CD1c-positive myeloid dendritic cell (primary cell): ENCODE results near the gene TRANK1.

Source experiments
- DNase-seq: peaks from one replicate; pipeline ENCODE4 v3.0.0-alpha.2; 2016; ENCODE audit errors: extremely low spot score

The TRANK1 gene

DNA sequence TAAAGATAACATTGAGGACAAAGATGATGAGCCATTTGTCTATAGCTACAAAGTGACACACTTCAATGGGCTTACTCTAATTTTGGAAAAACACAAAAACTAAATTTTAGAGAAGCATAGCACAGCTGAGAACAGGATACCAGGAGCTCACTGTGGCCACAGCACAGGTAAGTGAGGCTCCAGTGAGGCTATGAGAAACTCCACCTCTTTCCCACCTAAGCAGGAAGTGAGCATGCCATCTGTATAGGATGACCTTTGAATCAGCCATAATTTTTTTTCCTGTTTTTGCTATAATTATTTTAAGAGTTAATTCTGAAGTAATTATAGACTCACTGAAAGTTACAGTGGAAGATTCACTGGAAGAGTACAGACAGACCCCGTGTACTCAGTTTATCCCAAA, 98.4 kb downstream of the TRANK1 start:
- DNase-seq, result peak; percentile 3

DNA sequence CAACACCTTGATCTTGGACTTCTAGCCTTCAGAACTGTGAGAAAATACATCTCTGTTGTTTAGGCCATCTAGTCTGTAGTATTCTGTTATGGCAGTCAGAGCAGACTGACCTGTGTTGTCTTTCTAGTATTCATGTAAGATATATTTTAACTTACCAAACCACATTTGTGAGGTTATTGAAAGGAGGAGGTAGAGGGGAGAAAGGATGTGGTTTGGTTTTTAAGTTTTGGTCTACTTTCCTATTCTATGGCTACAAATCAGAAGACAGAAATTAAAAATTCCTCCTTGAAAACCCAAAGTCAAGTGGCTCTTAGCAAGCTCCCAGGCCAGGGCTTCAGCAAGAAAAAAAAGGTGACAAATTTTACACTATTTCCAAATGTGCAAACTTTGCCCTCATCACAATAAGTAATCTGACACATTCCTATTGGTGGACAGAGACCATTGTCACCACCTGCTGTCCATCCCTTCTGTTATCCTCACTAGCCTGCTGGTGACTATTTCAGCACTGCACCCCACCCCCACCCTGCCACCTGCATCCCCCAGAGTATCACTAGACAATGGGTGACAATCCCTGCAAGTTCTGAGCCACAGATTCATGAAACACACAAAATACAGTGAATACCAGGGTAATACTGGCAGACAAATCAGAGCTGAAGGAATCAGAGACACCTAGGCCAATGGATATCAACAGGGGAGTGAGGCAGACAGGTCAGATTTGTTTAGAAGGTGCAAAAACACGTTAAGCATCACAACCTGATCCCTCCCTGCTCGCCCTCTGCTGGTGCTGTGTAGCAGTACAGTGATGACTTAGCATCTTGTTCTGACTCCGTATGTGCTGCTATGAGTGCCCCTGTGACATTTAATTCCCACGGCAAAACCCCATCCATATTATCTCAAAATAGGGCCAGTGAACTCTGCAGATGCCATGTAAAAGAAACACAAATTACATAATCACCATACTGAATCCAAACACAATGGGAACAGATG, 101.5 kb downstream of the TRANK1 start:
- peak; percentile 9 for DNase-seq

GRCh38 chr3:36842275-36842674, 102.6 kb downstream of the TRANK1 start:
- no peak for DNase-seq

DNA sequence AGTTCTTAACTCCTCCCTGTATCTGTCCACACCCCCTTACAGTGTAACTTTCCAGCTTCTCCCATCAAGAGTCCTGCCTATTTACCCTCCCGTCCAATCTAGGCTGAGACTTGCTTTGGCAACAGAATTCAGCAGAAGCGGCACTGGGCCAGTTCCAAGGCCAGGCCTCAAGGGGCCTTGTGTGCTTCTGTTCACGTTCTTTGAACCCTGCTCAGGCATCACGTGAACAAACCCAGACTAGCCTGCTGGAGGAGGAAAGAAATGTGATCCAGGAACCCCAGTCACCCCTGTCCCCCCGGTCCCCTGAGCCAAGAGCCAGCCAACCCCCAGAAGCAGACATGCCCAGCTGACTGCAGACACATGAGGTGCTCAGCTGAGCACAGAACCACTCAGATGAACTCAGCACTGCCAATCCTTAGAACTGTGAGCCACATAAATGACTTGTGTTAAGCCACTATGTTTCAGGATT, 104.4 kb downstream of the TRANK1 start:
- no peak for DNase-seq

- DNase-seq, result no peak
These were observed 107.8 kb downstream of the TRANK1 start for GRCh38 chr3:36837089-36837488.

- DNase-seq, result no peak
These were observed 111.6 kb downstream of the TRANK1 start for GRCh38 chr3:36833160-36833814.

DNA sequence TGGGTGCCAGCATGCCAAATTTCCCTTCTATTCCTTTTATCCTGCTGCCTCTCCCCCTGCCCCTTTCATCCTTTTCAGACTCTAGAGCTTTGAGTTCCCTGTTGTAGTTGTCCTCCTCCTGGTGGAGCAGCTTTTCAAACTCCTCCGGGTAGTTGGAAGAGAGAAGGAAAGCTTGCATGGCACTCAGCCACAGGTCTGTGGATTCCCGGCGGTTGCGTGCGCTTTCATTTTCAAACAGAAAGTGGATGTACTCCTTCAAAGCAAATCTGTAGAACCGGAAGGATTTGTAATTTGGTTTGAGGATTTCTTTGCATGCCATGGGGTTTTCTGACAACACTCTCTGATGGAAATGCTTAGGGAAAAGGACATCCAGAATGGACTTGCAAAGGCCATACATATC, 112.4 kb downstream of the TRANK1 start:
- no peak for DNase-seq

GRCh38 chr3:36827133-36827532, 117.7 kb downstream of the TRANK1 start:
- no peak for DNase-seq

DNA sequence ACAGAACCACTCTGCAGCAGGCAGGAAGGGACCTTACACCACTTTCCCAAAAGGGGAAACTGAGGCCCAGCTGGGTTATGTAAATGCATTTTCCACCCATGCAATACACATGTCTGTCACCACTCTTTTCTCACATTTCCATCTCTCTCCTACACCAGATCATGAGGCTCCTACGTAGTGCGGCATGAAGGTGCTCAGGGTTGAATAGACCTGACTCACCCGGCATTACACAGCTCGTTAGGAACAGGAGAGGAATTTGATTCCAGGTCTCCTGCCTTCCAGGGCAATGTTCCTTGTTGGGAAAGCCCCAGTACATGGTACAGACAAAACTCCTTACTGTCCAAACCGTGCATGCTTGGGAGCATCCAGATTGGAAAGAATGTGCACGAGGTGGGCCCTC, 118.6 kb downstream of the TRANK1 start:
- no peak for DNase-seq

DNA sequence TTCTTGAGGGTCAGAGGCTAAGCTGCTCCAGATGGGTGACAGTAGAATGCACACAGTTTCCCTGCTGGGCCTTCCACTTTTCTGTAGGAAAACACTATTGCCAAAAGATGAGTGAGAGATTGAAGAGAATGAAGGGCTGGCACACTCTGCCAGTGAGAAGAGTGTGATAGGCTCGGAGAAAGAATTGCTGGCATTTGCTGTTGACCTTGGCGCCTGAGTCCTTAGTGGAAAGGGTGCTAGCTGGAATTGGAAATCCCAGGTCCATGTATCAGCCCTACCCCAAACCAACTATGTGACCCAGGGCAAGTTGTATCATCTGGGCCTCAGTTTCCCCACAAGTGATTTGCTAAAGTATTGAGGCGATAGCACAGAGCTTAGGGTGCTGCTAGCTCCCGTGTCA, 120.4 kb downstream of the TRANK1 start:
- DNase-seq, result no peak

DNA sequence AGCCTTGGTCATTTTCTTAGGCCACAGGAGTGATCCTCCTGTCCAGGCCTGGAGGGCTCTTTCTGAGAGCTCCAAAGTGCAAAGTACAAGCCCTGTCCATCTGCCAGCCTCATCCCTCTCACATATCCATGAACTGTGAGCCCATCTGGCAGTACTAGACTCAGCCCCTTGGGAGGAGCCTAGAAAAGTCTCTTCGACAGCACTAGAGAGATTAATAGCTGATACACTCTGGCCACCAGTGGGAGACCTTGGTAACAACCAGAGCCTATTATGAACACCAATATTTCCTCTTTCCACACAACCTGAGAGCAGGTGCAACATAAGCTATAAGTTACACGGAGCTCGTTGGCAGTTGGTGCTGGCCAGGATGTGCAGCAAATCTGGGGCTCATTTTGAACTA, 121.0 kb downstream of the TRANK1 start:
- DNase-seq, result no peak

DNA sequence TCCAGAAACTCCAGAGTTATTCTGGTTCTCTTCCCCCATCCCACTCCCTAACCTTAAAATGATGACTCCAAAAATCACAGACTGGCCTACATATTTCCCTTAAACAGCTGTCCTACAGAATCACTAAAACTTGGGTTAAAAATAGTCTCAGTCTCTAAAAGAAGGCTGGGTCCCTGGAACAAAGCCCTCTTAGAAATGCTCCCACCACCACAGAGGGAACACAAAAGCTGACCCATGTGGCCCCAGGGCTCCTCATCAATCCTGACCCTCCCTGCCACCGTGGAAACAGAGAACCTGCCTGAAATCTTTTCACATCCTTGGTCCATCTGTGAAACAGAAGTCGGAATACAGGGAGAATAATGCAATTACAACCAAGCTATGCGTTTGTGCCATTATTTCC, 124.8 kb downstream of the TRANK1 start:
- DNase-seq, result no peak

DNA sequence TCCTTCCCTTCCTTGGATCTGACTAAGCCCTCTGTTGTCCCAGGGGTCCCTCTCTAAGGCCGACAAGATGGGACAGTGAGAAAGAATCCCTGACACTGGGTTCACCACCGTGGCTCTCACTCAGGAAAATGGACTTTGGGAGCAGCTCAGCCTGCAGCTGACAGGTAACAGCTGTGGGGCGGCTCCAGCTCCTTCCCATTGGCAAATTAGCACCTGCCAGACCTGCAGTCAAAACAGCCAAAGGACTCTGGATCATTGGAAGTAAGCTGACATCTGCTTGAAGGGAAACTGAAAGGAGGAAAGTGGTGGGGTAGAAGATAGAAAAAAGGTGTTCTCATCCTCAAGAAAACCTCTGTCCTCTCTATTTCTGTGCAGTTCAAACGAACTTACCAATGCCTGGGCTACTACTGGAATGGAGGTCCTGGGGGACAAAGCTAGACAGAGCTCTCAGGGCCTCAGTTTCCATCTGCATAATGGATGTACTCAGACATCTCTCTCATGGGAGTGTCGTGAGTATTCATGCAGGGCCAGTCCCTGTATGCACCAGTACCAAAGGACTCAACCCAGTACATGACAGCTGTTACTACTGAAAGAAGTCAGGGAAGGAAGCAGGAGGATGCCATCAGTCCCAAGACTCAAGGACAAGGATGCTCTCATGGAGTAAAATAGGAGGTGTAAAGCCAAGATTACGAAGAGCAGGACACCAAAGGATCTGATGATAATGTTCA, 126.9 kb downstream of the TRANK1 start:
- no peak for DNase-seq

GRCh38 chr3:36815375-36815774, 129.5 kb downstream of the TRANK1 start:
- DNase-seq, result no peak

- DNase-seq, result no peak
These were observed 130.1 kb downstream of the TRANK1 start for GRCh38 chr3:36814776-36815175.

- DNase-seq, result peak; percentile 50
These were observed 130.7 kb downstream of the TRANK1 start for GRCh38 chr3:36814066-36814717.

DNA sequence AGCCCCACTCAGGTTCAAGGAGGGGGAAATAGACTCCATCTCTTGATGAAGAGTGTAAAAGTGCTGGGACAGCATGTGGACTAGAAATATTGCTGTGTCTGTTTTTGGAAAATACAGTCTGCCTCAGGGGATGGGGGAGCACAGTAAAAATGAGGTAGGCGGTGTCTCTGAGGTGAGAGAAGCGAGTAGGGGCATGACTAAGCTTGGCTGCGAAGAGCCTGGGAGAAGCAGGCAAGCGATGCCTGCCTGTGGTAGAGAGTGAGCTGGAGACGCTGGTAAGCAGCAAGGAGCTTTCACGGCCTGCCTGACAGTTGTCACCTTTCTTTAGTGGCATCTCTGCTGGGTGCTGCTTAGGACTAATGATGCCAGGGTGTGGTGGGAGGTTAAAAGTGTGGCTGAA, 131.5 kb downstream of the TRANK1 start:
- DNase-seq, result no peak

GRCh38 chr3:36812240-36812639, 132.6 kb downstream of the TRANK1 start:
- DNase-seq, result no peak

DNA sequence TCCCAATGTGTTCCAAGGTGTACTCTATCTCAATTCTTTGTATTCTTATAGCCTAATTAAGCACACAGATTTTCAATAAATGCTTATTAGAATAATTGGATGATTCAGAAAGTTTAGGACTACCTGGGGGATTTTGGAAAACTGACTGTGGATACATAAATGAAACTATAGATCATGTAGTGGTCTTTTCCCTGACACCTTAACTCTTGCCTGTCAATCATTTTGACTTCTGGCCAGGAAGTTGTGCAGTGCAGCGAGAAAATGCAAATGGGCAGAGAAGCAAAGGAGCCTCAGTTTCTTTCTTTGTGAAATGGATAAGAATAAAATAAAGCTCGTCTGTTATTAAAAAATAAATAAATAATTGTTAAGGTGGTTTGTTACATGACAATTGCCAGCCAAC, 133.1 kb downstream of the TRANK1 start:
- no peak for DNase-seq

GRCh38 chr3:36804295-36805055, 140.4 kb downstream of the TRANK1 start:
- peak; percentile 11 for DNase-seq
